HG03432 (cell line): ENCODE data around the gene CD22.

Source experiments
- ATAC-seq: cut with Tn5 transposase; IDR thresholded peaks from one replicate; pipeline ENCODE4 v1.9.1; 2021; ENCODE audit warnings: mild to moderate bottlenecking, moderate library complexity; ENCODE audit not compliant: unreplicated experiment

CD22 gene

GRCh38 chr19:35295792-35296462, 33.1 kb upstream of the CD22 start:
- no peak for ATAC-seq

GRCh38 chr19:35296644-35297514, 32.1 kb upstream of the CD22 start:
- no peak for ATAC-seq

GRCh38 chr19:35297515-35297848, 31.5 kb upstream of the CD22 start:
- no peak for ATAC-seq

GRCh38 chr19:35297922-35298321, 31.1 kb upstream of the CD22 start:
- no peak for ATAC-seq

- ATAC-seq, result no peak
These were observed 30.4 kb upstream of the CD22 start for GRCh38 chr19:35298561-35298972.

GRCh38 chr19:35299523-35300338, 29.3 kb upstream of the CD22 start:
- ATAC-seq, result no peak

GRCh38 chr19:35300339-35300649, 28.7 kb upstream of the CD22 start:
- ATAC-seq, result no peak

- no peak for ATAC-seq
These were observed 27.0 kb upstream of the CD22 start for GRCh38 chr19:35301961-35302360.

GRCh38 chr19:35302446-35302845, 26.5 kb upstream of the CD22 start:
- no peak for ATAC-seq

- no peak for ATAC-seq
These were observed 25.6 kb upstream of the CD22 start for GRCh38 chr19:35303357-35303915.

GRCh38 chr19:35304036-35304435, 25.0 kb upstream of the CD22 start:
- ATAC-seq, result no peak

GRCh38 chr19:35305181-35305580, 23.8 kb upstream of the CD22 start:
- ATAC-seq, result no peak

- no peak for ATAC-seq
These were observed 22.3 kb upstream of the CD22 start for GRCh38 chr19:35306473-35307246.

GRCh38 chr19:35307931-35308330, 21.1 kb upstream of the CD22 start:
- ATAC-seq, result no peak

GRCh38 chr19:35308910-35309309, 20.1 kb upstream of the CD22 start:
- no peak for ATAC-seq

GRCh38 chr19:35309481-35310279, 19.3 kb upstream of the CD22 start:
- no peak for ATAC-seq

- no peak for ATAC-seq
These were observed 18.7 kb upstream of the CD22 start for GRCh38 chr19:35310331-35310730.

- ATAC-seq, result no peak
These were observed 18.0 kb upstream of the CD22 start for GRCh38 chr19:35310811-35311465.

GRCh38 chr19:35311901-35312665, 16.9 kb upstream of the CD22 start:
- no peak for ATAC-seq
